Adrenal gland (tissue), 12 donors: ENCODE measurements around the gene SSBP3. TPM values are rescaled to one million over a fixed set of nuclear protein-coding genes. Genes with fewer than 3 reads are reported as not detected.

ENCODE experiments used
- DNase-seq, 7 donors: peaks; one replicate each; pipeline ENCODE4 v3.0.0-alpha.2; 2019 to 2020
- H3K27ac ChIP-seq, 5 donors: fragments of 200-600 bp; sonication (generic) in 4 of 5; 1 replicate in 3 of 5; 2 replicates in 2 of 5; pipeline versions ENCODE4 v1.5.1 to v1.8.0; 2016 to 2020; ENCODE audit warnings: mild to moderate bottlenecking in 1 of 5
- H3K27me3 ChIP-seq: fragments of 200-600 bp; 2 replicates; pipeline ENCODE4 v1.8.0; 2021
- H3K36me3 ChIP-seq, 2 donors: fragments of 200-600 bp; replicated peaks in 1 of 2; 1 replicate in 1 of 2; 2 replicates in 1 of 2; pipeline versions ENCODE4 v1.5.1 to v1.8.0; 2018 to 2022
- H3K4me1 ChIP-seq, 2 donors: fragments of 200-600 bp; replicated peaks in 1 of 2; 1 replicate in 1 of 2; 2 replicates in 1 of 2; pipeline versions ENCODE4 v1.5.1 to v1.8.0; 2018 to 2021
- H3K4me3 ChIP-seq, 4 donors: fragments of 200-600 bp; sonication (generic) in 3 of 4; one replicate each; pipeline ENCODE4 v1.5.1; 2016 to 2018
- H3K9me3 ChIP-seq, 3 donors: fragments of 200-600 bp; sonication (generic) in 1 of 3; replicated peaks in 1 of 3; 1 replicate in 2 of 3; 2 replicates in 1 of 3; pipeline versions ENCODE4 v1.5.1 to v1.8.0; 2016 to 2021
- CTCF ChIP-seq, 6 experiments: fragments of 450-650 bp in 4 of 6; fragments of 200-600 bp in 2 of 6; sonication (generic) in 1 of 6; IDR thresholded peaks; 1 replicate in 5 of 6; 2 replicates in 1 of 6; pipeline versions ENCODE4 v1.5.1 to v1.8.0; 2016 to 2021; ENCODE audit warnings: antibody characterized with exemption in 6 of 6, mild to moderate bottlenecking in 2 of 6, moderate library complexity in 1 of 6
- POLR2A ChIP-seq, 2 donors: fragments of 450-650 bp; IDR thresholded peaks; one replicate each; pipeline ENCODE4 v1.6.1; 2017; ENCODE audit warnings: antibody characterized with exemption in 2 of 2, mild to moderate bottlenecking in 2 of 2, moderate library complexity in 1 of 2
- WGBS, 4 donors: extraction: QIAGEN DNeasy Blood & Tissue Kit in 2 of 4; methylation state at CpG; one replicate each; pipeline versions ENCODE4 v1.1.5 to v1.1.7; 2013 to 2017; 5-methylcytosine and 5-hydroxymethylcytosine counted together
- intact Hi-C, 2 donors: fragments of 100-400 bp; cut with DNase I; formaldehyde crosslinking; loops; one replicate each; pipeline versions ENCODE4 v1.14.1 to v1.15.0; 2022 to 2023
- polyA plus RNA-seq, 3 donors: library from polyadenylated mRNA; stranded (reverse); fragments of 200-250 nt in 2 of 3; fragments of 350-450 nt in 1 of 3; fragmentation: Illumina TruSeq in 1 of 3; extraction: RNeasy Lipid Tissue Mini Kit (QIAGEN cat#74804) in 1 of 3; gene quantifications; one replicate each; pipeline ENCODE4 v1.2.3, GENCODE V29; 2013 to 2014
- total RNA-seq, 9 donors: library from RNA; depleted of rRNA in 4 of 9; stranded (reverse); fragments of >200 nt in 4 of 9; fragments of 120-200 nt in 1 of 9; fragmentation: NEBNext Ultra II Directional in 1 of 9; extraction: Animal tissue kit (Norgen Biotek cat#: 25700) in 1 of 9; gene quantifications; one replicate each; pipeline versions ENCODE4 v1.1.0 to v1.2.4, GENCODE V29; 2013 to 2023
- donor health status: healthy with polysubstance abuse.
- donor health status: Bipolar disorder and iron deficiency.
- donor health status: DM: yes; HTN: yes; CAD: no.
- donor health status: DM: no; HTN: no; CAD: no.
- donor health status: DM: no; HTN: no; CAD: no.
- donor health status: DM: yes; HTN: yes; CAD: no.

Gene SSBP3
- total and polyA plus RNA-seq, 12 donors: 15.3 to 150 (median 66.0) TPM

GRCh38 chr1:54407154-54407403 is 885 bp upstream of the SSBP3 start:
- Histone ChIP-seq H3K27me3 (no peaks in the 10 kb centered on the region), H3K4me3 (peak overlapping the region in 2 of 4 donors; percentile 83 to 91), H3K9me3 (no peaks in the 10 kb centered on the region), H3K36me3 (peaks cover 0 to under 1% of the 10 kb centered on the region in 2 donors), H3K4me1 (peaks cover 17 to 40% of the 10 kb centered on the region in 2 donors), H3K27ac (peak overlapping the region; percentile 83 to 96 (median 92))
- TF ChIP-seq CTCF (IDR thresholded peaks at IDR 0.05): no peak
- no peak for TF ChIP-seq POLR2A (IDR thresholded peaks at IDR 0.05)
- DNase-seq: no peak
- WGBS, 4 donors: 0 to 1% (median 0%) methylated on average over 9 to 12 of the region's 12 CpGs
- intact Hi-C loops: loop anchor here (5.0 to 10.0 kb wide), 2 partner anchors 132 to 285 kb away; no protein-coding TSS in a partner anchor

DNA sequence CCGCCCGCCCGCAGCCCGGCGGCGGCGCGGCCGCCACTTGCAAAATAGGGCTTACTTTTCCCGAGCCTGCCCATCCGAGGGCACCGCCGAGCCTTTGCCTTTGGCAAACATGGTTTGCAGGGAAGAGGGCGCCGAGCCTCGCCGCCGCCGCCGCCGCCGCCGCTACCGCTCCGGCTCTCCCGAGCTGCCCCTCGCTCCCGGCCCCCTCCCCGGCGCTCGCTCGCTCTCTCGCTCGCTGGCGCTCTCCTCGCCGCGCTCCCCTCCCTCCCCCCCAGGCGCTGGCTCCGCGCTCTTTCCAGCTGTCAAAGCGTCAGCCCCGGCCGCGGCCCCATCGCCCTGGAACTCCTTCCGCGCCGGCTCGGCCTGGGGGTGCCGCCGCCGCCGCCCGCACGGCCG is 298 bp downstream of the SSBP3 start:
- no peaks in the 10 kb centered on the region for H3K27me3 ChIP-seq
- no peak for TF ChIP-seq CTCF (IDR thresholded peaks at IDR 0.05)
- no peak for TF ChIP-seq POLR2A (IDR thresholded peaks at IDR 0.05)
- intact Hi-C loops: loop anchor here (5.0 to 10.0 kb wide), 2 partner anchors 131 to 284 kb away; no protein-coding TSS in a partner anchor
- H3K4me1 ChIP-seq: peaks cover 17 to 43% of the 10 kb centered on the region in 2 donors
- WGBS, 4 donors: 0% methylated on average over 2 to 57 of the region's 57 CpGs; no CpG with 5 or more reads in 1 of the 4 donors
- peaks cover 0 to 11% of the 10 kb centered on the region in 2 donors for H3K36me3 ChIP-seq
- peak overlapping the region in 3 of 5 donors; percentile 64 to 96 (median 76) for H3K27ac ChIP-seq
- peak overlapping the region in 2 of 4 donors; percentile 41 to 91 for H3K4me3 ChIP-seq
- no peaks in the 10 kb centered on the region for H3K9me3 ChIP-seq
- peak in 3 of 7 donors; percentile 25 to 48 (median 41) for DNase-seq

DNA sequence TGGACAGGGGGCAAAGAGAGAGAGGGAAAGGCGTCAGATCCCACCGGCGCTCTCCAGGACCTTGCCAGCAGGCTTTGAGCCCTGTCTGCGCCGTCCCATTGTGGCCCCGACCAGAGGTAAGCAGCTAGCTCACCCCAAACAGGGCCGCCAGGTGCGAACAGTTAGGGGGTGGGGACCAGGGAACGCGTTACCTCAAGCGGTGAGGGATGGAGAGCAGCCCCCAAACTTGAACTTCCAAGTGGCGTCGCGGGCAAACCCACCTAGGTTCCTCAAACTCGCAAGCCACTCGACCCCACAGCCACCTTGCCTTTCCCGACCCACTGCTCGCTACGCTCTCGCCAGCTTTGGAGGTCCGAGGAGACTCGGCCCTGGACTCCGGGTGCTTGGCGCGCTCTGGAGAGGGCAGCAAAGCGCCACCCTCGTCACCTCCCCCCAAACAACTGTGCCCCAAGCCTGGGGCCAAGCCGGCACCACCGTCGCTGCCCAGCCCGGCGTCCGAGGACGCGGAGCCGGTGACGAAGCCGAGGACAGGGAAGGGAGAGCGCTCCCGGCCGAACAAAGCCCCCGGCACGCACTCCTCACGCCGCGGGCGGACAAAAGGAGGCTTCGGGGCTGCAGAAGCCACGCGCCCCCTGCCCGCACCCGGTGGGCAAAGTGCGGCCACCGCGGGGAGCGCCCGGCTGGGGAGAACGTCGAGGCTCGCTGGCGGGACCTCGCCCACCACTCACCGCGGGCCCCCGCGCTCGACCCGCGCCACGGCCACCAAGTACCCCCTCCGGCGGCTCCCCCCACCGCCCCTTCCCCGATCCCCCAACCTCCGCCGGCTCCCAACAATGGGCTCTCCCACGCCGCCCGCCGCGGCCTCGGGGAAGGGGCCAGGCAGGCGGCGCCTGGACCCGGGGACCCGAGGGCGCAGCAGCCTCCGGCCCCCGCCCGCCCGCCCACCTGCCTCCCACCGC is 976 bp downstream of the SSBP3 start:
- Histone ChIP-seq H3K27ac (peak overlapping the region in 3 of 5 donors; percentile 64 to 96 (median 76)), H3K4me1 (peaks cover 17 to 43% of the 10 kb centered on the region in 2 donors), H3K36me3 (peaks cover 0 to 18% of the 10 kb centered on the region in 2 donors), H3K27me3 (no peaks in the 10 kb centered on the region), H3K4me3 (peak overlapping the region in 3 of 4 donors; percentile 22 to 91 (median 41)), H3K9me3 (no peaks in the 10 kb centered on the region)
- 2 to 19% (median 4%) methylated on average over 12 to 92 of the region's 92 CpGs for WGBS, 4 donors
- peak in 1 of 6 experiments; percentile 3 for TF ChIP-seq CTCF (IDR thresholded peaks at IDR 0.05)
- TF ChIP-seq POLR2A (IDR thresholded peaks at IDR 0.05): peak; percentile 14 to 33
- peak; percentile 42 to 65 (median 49) for DNase-seq
- intact Hi-C loops: loop anchor here (5.0 to 10.0 kb wide), 2 partner anchors 130 to 283 kb away; no protein-coding TSS in a partner anchor

- Histone ChIP-seq H3K4me1 (peaks cover 17 to 43% of the 10 kb centered on the region in 2 donors), H3K27me3 (no peaks in the 10 kb centered on the region), H3K9me3 (no peaks in the 10 kb centered on the region), H3K4me3 (peak overlapping the region in 1 of 4 donors; percentile 91), H3K27ac (peak overlapping the region in 2 of 5 donors; percentile 41 to 76), H3K36me3 (peaks cover 0 to 28% of the 10 kb centered on the region in 2 donors)
- TF ChIP-seq POLR2A (IDR thresholded peaks at IDR 0.05) (no peak), CTCF (IDR thresholded peaks at IDR 0.05) (no peak)
- WGBS, 4 donors: 54 to 65% (median 60%) methylated on average over 11 of the region's 11 CpGs
- intact Hi-C loops: loop anchor here (10.0 kb wide), 1 partner anchor 129 kb away; no protein-coding TSS in a partner anchor
- DNase-seq: no peak
These were observed 1.9 kb downstream of the SSBP3 start for GRCh38 chr1:54404263-54404662.
